Measurements from ENCODE around the gene NUDT14.

DNA sequence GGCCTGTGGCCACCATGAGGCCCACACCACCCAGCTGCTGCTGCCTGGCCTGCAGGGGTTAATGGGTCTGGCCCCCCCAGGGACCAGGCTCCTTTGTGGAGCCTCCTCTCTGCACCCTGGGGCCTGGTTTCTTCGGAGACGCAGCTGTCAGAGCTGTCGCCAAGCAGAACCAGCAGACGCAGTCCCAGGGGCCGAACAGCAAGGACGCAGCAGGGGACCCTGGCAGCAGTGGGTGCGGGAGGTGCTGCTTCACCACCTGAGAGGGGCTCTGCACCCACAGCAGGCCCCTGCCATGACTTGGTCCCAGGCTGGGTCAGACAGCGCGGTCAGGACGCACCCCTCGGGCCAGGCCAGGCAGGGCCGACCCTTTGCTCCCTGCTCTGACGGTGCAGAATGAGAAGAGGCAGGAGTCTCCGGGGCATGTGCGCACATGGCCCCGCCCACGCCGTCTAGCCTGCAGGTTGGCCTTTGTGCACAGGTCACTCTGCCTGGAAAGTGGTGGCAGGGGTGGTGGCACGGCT lies 43.0 kb downstream of the NUDT14 start:
- TF ChIP-seq CTCF (IDR thresholded peaks at IDR 0.05; ENCODE audit: low read depth, low read length) (no peak), POLR2A (IDR thresholded peaks at IDR 0.05; ENCODE audit: extremely low read depth, insufficient read length) (no peak), MYC (IDR thresholded peaks at IDR 0.05; ENCODE audit: low read depth, low read length) (no peak)
- TF ChIP-seq, protein P1, sequence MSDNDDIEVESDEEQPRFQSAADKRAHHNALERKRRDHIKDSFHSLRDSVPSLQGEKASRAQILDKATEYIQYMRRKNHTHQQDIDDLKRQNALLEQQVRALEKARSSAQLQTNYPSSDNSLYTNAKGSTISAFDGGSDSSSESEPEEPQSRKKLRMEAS (IDR thresholded peaks at IDR 0.05; ENCODE audit: low read depth, low read length), result no peak

All from NB4 (cell line).